KOPT-K1 (cell line): ENCODE data around the gene KIF6.
"Not testable (repeated sequence)": the region's sequence is repeated elsewhere in the genome, so short reads cannot be mapped to it uniquely, and the experiment has no call there.

ENCODE experiments used
- H3K27ac ChIP-seq: fragments of 200-600 bp; sonication (generic); 2 replicates; pipeline ENCODE4 v1.5.1; 2016; ENCODE audit warnings: antibody characterized with exemption, mild to moderate bottlenecking, low read depth, low read length; ENCODE audit not compliant: poor library complexity, severe bottlenecking
- H3K36me3 ChIP-seq: fragments of 200-600 bp; sonication (generic); 2 replicates; pipeline ENCODE4 v1.5.1; 2017; ENCODE audit warnings: antibody characterized with exemption, mild to moderate bottlenecking, low read length, moderate library complexity; ENCODE audit not compliant: insufficient read depth
- H3K9me3 ChIP-seq: fragments of 200-600 bp; sonication (generic); 2 replicates; pipeline ENCODE4 v1.5.1; 2017; ENCODE audit warnings: antibody characterized with exemption, low read length, mild to moderate bottlenecking; ENCODE audit not compliant: insufficient read depth, poor library complexity, severe bottlenecking

Gene KIF6

GRCh38 chr6:39686976-39687375, 38.2 kb downstream of the KIF6 start:
- no peaks in the 10 kb centered on the region for H3K9me3 ChIP-seq
- no peaks in the 10 kb centered on the region for H3K36me3 ChIP-seq
- H3K27ac ChIP-seq, result no peak overlapping the region

- no peaks in the 10 kb centered on the region for H3K36me3 ChIP-seq
- H3K27ac ChIP-seq, result no peak overlapping the region
- H3K9me3 ChIP-seq, result no peaks in the 10 kb centered on the region
Measured at GRCh38 chr6:39685938-39686337, 39.3 kb downstream of the KIF6 start.

- Histone ChIP-seq H3K36me3 (no peaks in the 10 kb centered on the region), H3K27ac (no peak overlapping the region), H3K9me3 (no peaks in the 10 kb centered on the region)
Measured at GRCh38 chr6:39685489-39685826, 39.8 kb downstream of the KIF6 start.

- Histone ChIP-seq H3K9me3 (no peaks in the 10 kb centered on the region), H3K36me3 (no peaks in the 10 kb centered on the region), H3K27ac (no peak overlapping the region)
Measured at GRCh38 chr6:39684790-39685488, 40.3 kb downstream of the KIF6 start.

GRCh38 chr6:39681674-39682121, 43.5 kb downstream of the KIF6 start:
- no peak overlapping the region for H3K27ac ChIP-seq
- no peaks in the 10 kb centered on the region for H3K36me3 ChIP-seq

GRCh38 chr6:39678914-39679313, 46.3 kb downstream of the KIF6 start:
- H3K27ac ChIP-seq, result no peak overlapping the region
- no peaks in the 10 kb centered on the region for H3K9me3 ChIP-seq
- H3K36me3 ChIP-seq, result no peaks in the 10 kb centered on the region

More at GRCh38 chr6:39681674-39682121, 43.5 kb downstream of the KIF6 start:
- H3K9me3 ChIP-seq, result no peaks in the 10 kb centered on the region

GRCh38 chr6:39677318-39677717, 47.9 kb downstream of the KIF6 start:
- not testable (repeated sequence) for H3K9me3 ChIP-seq, H3K27ac ChIP-seq, H3K36me3 ChIP-seq

GRCh38 chr6:39670519-39670918, 54.7 kb downstream of the KIF6 start:
- peaks cover 5% of the 10 kb centered on the region for H3K9me3 ChIP-seq
- H3K27ac ChIP-seq, result no peak overlapping the region
- no peaks in the 10 kb centered on the region for H3K36me3 ChIP-seq

- H3K9me3 ChIP-seq, result peaks cover 5% of the 10 kb centered on the region
- no peaks in the 10 kb centered on the region for H3K36me3 ChIP-seq
- no peak overlapping the region for H3K27ac ChIP-seq
Measured at GRCh38 chr6:39669973-39670342, 55.2 kb downstream of the KIF6 start.

GRCh38 chr6:39669207-39669972, 55.8 kb downstream of the KIF6 start:
- Histone ChIP-seq H3K36me3 (no peaks in the 10 kb centered on the region), H3K27ac (no peak overlapping the region), H3K9me3 (peaks cover 5% of the 10 kb centered on the region)

- no peaks in the 10 kb centered on the region for H3K9me3 ChIP-seq
- no peak overlapping the region for H3K27ac ChIP-seq
- H3K36me3 ChIP-seq, result no peaks in the 10 kb centered on the region
Measured at GRCh38 chr6:39666706-39667489, 58.3 kb downstream of the KIF6 start.

- Histone ChIP-seq H3K36me3 (no peaks in the 10 kb centered on the region), H3K9me3 (no peaks in the 10 kb centered on the region), H3K27ac (no peak overlapping the region)
Measured at GRCh38 chr6:39665861-39666260, 59.3 kb downstream of the KIF6 start.

GRCh38 chr6:39664173-39664572, 61.0 kb downstream of the KIF6 start:
- Histone ChIP-seq H3K36me3 (no peaks in the 10 kb centered on the region), H3K9me3 (no peaks in the 10 kb centered on the region), H3K27ac (no peak overlapping the region)

- Histone ChIP-seq H3K36me3 (no peaks in the 10 kb centered on the region), H3K9me3 (no peaks in the 10 kb centered on the region), H3K27ac (no peak overlapping the region)
Measured at GRCh38 chr6:39657355-39658135, 67.7 kb downstream of the KIF6 start.

GRCh38 chr6:39654121-39654520, 71.1 kb downstream of the KIF6 start:
- H3K36me3 ChIP-seq, result no peaks in the 10 kb centered on the region
- H3K27ac ChIP-seq, result no peak overlapping the region
- no peaks in the 10 kb centered on the region for H3K9me3 ChIP-seq
